OCI-LY3 (cell line): ENCODE results near the gene CPAMD8.

Experiments used
- H2AFZ ChIP-seq: fragments of 200-600, 300-600 bp; shearing (Covaris generic); 2 replicates; pipeline ENCODE4 v1.6.0; 2014; ENCODE audit warnings: antibody characterized with exemption, low read depth, low read length
- H3K27ac ChIP-seq: fragments of 200-600, 300-600 bp; sonication (generic); 2 replicates; pipeline ENCODE4 v1.5.1; 2014; ENCODE audit warnings: mild to moderate bottlenecking, low read length, moderate library complexity, mixed read lengths
- H3K27me3 ChIP-seq: fragments of 200-600, 300-600 bp; sonication (generic); 2 replicates; pipeline ENCODE4 v1.6.1; 2014; ENCODE audit warnings: low read depth, low read length, mixed read lengths
- H3K36me3 ChIP-seq: fragments of 200-600, 300-600 bp; sonication (generic); replicated peaks from 2 replicates; pipeline ENCODE3; 2014; ENCODE audit warnings: low read depth, low read length, mixed read lengths
- H3K4me1 ChIP-seq: fragments of 300-600, 200-600 bp; sonication (generic); 2 replicates; pipeline ENCODE4 v1.6.1; 2014; ENCODE audit warnings: low read length, mixed read lengths
- H3K4me2 ChIP-seq: fragments of 200-600, 300-600 bp; sonication (generic); 2 replicates; pipeline ENCODE4 v1.6.1; 2014; ENCODE audit warnings: low read length, mixed read lengths
- H3K4me3 ChIP-seq: fragments of 300-600, 200-600 bp; sonication (generic); 2 replicates; pipeline ENCODE4 v1.5.1; 2014; ENCODE audit warnings: antibody characterized with exemption, mild to moderate bottlenecking, low read length, moderate library complexity
- H3K79me2 ChIP-seq: fragments of 300-600, 200-600 bp; shearing (Covaris generic); 2 replicates; pipeline ENCODE4 v1.6.1; 2014; ENCODE audit warnings: mild to moderate bottlenecking, low read length, mixed read lengths
- H3K9ac ChIP-seq: fragments of 300-600, 200-600 bp; shearing (Covaris generic); 2 replicates; pipeline ENCODE4 v1.6.0; 2014; ENCODE audit warnings: mild to moderate bottlenecking, low read length, moderate library complexity
- H3K9me3 ChIP-seq: fragments of 200-600, 300-600 bp; shearing (Covaris generic); 2 replicates; pipeline ENCODE4 v1.6.1; 2014; ENCODE audit warnings: low read length, mixed read lengths; ENCODE audit not compliant: insufficient read depth
- H4K20me1 ChIP-seq: fragments of 200-600, 300-600 bp; sonication (generic); 2 replicates; pipeline ENCODE4 v1.6.1; 2016; ENCODE audit warnings: low read length, mixed read lengths; ENCODE audit not compliant: insufficient read depth
- EZH2phosphoT487 ChIP-seq: fragments of 200-600 bp; shearing (Covaris generic); IDR thresholded peaks from 2 replicates; pipeline ENCODE4 v1.6.1; 2018; ENCODE audit warnings: antibody characterized with exemption, mixed run types, low read depth
- TF ChIP-seq, protein P1 (sequence below): fragments of 200-600, 300-600 bp; sonication (generic); IDR thresholded peaks from 2 replicates; pipeline ENCODE4 v1.5.1; 2014; ENCODE audit warnings: antibody characterized with exemption, low read length, low read depth

The CPAMD8 gene

GRCh38 chr19:17041976-17042375 lies 15.4 kb upstream of the CPAMD8 start:
- H3K4me1 ChIP-seq, result no peaks in the 10 kb centered on the region
- H3K4me2 ChIP-seq, result no peak overlapping the region
- H3K79me2 ChIP-seq, result no peaks in the 10 kb centered on the region
- no peak overlapping the region for H3K4me3 ChIP-seq
- no peak overlapping the region for H3K27ac ChIP-seq
- no peaks in the 10 kb centered on the region for H4K20me1 ChIP-seq
- H3K9ac ChIP-seq, result no peak overlapping the region
- H3K27me3 ChIP-seq, result no peaks in the 10 kb centered on the region
- H3K9me3 ChIP-seq, result no peaks in the 10 kb centered on the region
- no peak for TF ChIP-seq EZH2phosphoT487
- TF ChIP-seq, protein P1, sequence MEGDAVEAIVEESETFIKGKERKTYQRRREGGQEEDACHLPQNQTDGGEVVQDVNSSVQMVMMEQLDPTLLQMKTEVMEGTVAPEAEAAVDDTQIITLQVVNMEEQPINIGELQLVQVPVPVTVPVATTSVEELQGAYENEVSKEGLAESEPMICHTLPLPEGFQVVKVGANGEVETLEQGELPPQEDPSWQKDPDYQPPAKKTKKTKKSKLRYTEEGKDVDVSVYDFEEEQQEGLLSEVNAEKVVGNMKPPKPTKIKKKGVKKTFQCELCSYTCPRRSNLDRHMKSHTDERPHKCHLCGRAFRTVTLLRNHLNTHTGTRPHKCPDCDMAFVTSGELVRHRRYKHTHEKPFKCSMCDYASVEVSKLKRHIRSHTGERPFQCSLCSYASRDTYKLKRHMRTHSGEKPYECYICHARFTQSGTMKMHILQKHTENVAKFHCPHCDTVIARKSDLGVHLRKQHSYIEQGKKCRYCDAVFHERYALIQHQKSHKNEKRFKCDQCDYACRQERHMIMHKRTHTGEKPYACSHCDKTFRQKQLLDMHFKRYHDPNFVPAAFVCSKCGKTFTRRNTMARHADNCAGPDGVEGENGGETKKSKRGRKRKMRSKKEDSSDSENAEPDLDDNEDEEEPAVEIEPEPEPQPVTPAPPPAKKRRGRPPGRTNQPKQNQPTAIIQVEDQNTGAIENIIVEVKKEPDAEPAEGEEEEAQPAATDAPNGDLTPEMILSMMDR, result no peak
- H2AFZ ChIP-seq, result no peak overlapping the region
- H3K36me3 ChIP-seq, result no peaks in the 10 kb centered on the region

- Histone ChIP-seq H3K27ac (no peak overlapping the region), H3K27me3 (0 out of 2 replicates have a peak, but pooled peaks cover 3% of the 10 kb centered on the region), H3K4me2 (no peak overlapping the region), H3K9ac (no peak overlapping the region), H3K9me3 (no peaks in the 10 kb centered on the region), H3K79me2 (no peaks in the 10 kb centered on the region), H3K4me1 (no peaks in the 10 kb centered on the region), H3K4me3 (no peak overlapping the region), H3K36me3 (no peaks in the 10 kb centered on the region), H2AFZ (no peak overlapping the region), H4K20me1 (no peaks in the 10 kb centered on the region)
- TF ChIP-seq EZH2phosphoT487, result no peak
- TF ChIP-seq, protein P1, result no peak
These were observed 11.4 kb upstream of the CPAMD8 start for GRCh38 chr19:17037966-17038500.

DNA sequence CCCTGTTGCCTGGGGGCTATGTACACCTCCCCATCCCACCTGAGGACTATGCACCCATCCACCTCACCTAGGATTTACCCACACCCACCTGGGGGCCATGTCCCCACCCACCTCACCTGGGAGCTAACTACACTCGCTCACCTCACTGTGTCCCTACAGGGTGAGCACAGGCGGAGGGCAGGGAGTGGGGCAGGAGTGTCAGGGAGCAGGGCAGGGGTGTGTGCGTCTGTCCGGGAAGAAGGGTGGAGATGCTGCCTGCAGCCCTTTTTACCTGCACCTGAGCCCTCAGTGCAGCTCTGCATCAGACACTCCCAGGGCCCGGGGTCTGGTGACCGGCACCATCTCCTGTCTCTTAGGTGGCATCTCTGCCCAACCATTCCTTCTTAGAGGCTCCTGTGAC lies 10.6 kb upstream of the CPAMD8 start:
- no peak for TF ChIP-seq EZH2phosphoT487
- TF ChIP-seq, protein P1, result no peak
- no peak overlapping the region for H3K9ac ChIP-seq
- H3K79me2 ChIP-seq, result no peaks in the 10 kb centered on the region
- no peak overlapping the region for H3K27ac ChIP-seq
- peaks cover 7% of the 10 kb centered on the region; the same call in 1 of the 2 replicates for H3K27me3 ChIP-seq
- no peaks in the 10 kb centered on the region for H3K36me3 ChIP-seq
- H3K9me3 ChIP-seq, result no peaks in the 10 kb centered on the region
- H2AFZ ChIP-seq, result no peak overlapping the region
- no peak overlapping the region for H3K4me3 ChIP-seq
- H4K20me1 ChIP-seq, result no peaks in the 10 kb centered on the region
- H3K4me2 ChIP-seq, result no peak overlapping the region
- no peaks in the 10 kb centered on the region for H3K4me1 ChIP-seq

GRCh38 chr19:17036640-17037039 lies 10.0 kb upstream of the CPAMD8 start:
- Histone ChIP-seq H3K27ac (no peak overlapping the region), H3K79me2 (no peaks in the 10 kb centered on the region), H2AFZ (no peak overlapping the region), H3K4me1 (no peaks in the 10 kb centered on the region), H3K27me3 (peaks cover 7% of the 10 kb centered on the region; the same call in 1 of the 2 replicates), H3K9ac (no peak overlapping the region), H4K20me1 (no peaks in the 10 kb centered on the region), H3K9me3 (no peaks in the 10 kb centered on the region), H3K4me2 (peak overlapping the region; percentile 34; the same call in 1 of the 2 replicates), H3K4me3 (no peak overlapping the region), H3K36me3 (no peaks in the 10 kb centered on the region)
- TF ChIP-seq EZH2phosphoT487, result no peak
- TF ChIP-seq, protein P1, result no peak
